Mesenchymal stem cell (in vitro differentiated cells and primary cell): Measurements from ENCODE around the gene ALG9.

Experiments
- DNase-seq: peaks from one replicate; pipeline ENCODE4 v3.0.0-alpha.2; 2013
- H2AFZ ChIP-seq: one replicate; pipeline ENCODE4 v1.6.1; 2013; ENCODE audit warnings: low read depth, mild to moderate bottlenecking, control low read depth, inconsistent platforms, low read length, moderate library complexity
- H2AK5ac ChIP-seq: 2 replicates; pipeline ENCODE4 v1.6.1; 2013; ENCODE audit warnings: low read length, moderate library complexity, mild to moderate bottlenecking, inconsistent platforms; ENCODE audit not compliant: severe bottlenecking
- H2BK120ac ChIP-seq: one replicate; pipeline ENCODE4 v1.6.1; 2013; ENCODE audit warnings: low read depth, mild to moderate bottlenecking, inconsistent platforms, low read length, moderate library complexity
- H2BK12ac ChIP-seq, 2 experiments: one replicate each; pipeline ENCODE4 v1.6.1; 2013; ENCODE audit warnings: inconsistent platforms in 2 of 2, low read length in 2 of 2, mild to moderate bottlenecking in 2 of 2, moderate library complexity in 2 of 2, control low read depth in 1 of 2
- H2BK15ac ChIP-seq: one replicate; pipeline ENCODE4 v1.6.1; 2013; ENCODE audit warnings: mild to moderate bottlenecking, low read depth, inconsistent platforms; ENCODE audit not compliant: poor library complexity, severe bottlenecking
- H2BK5ac ChIP-seq: 2 replicates; pipeline ENCODE4 v1.6.1; 2013; ENCODE audit warnings: low read depth, mild to moderate bottlenecking, low read length, control low read depth, inconsistent platforms; ENCODE audit not compliant: poor library complexity, severe bottlenecking
- H3K14ac ChIP-seq, 2 experiments: one replicate each; pipeline ENCODE4 v1.6.1; 2013; ENCODE audit warnings: inconsistent platforms in 2 of 2, low read length in 2 of 2, control low read depth in 1 of 2, mild to moderate bottlenecking in 1 of 2, moderate library complexity in 1 of 2
- H3K18ac ChIP-seq, 2 experiments: one replicate each; pipeline ENCODE4 v1.6.1; 2013; ENCODE audit warnings: inconsistent platforms in 2 of 2, low read length in 2 of 2, control low read depth in 1 of 2, low read depth in 1 of 2, mild to moderate bottlenecking in 1 of 2
- H3K23ac ChIP-seq, 2 experiments: one replicate each; pipeline ENCODE4 v1.6.1; 2013; ENCODE audit warnings: inconsistent platforms in 2 of 2, low read length in 2 of 2, mild to moderate bottlenecking in 2 of 2, moderate library complexity in 2 of 2, control low read depth in 1 of 2
- H3K27ac ChIP-seq: 2 replicates; pipeline ENCODE4 v1.5.1; 2013; ENCODE audit warnings: mild to moderate bottlenecking, moderate library complexity, low read length, control low read depth, inconsistent platforms; ENCODE audit not compliant: poor library complexity, severe bottlenecking
- H3K27me3 ChIP-seq, 2 experiments: 2 replicates each; pipeline versions ENCODE4 v1.6.1 to v1.7.0; 2013; ENCODE audit warnings: low read length in 2 of 2, mild to moderate bottlenecking in 2 of 2, moderate library complexity in 2 of 2, control low read depth in 1 of 2, inconsistent platforms in 1 of 2; ENCODE audit not compliant: control insufficient read depth in 1 of 2, insufficient read depth in 1 of 2
- H3K36me3 ChIP-seq, 2 experiments: 2 replicates each; pipeline versions ENCODE4 v1.6.1 to v1.7.0; 2013; ENCODE audit warnings: low read length in 2 of 2, control low read depth in 1 of 2, inconsistent platforms in 1 of 2, low read depth in 1 of 2, mild to moderate bottlenecking in 1 of 2; ENCODE audit not compliant: insufficient read depth in 2 of 2, control insufficient read depth in 1 of 2
- H3K4ac ChIP-seq, 2 experiments: one replicate each; pipeline ENCODE4 v1.6.1; 2013; ENCODE audit warnings: inconsistent platforms in 2 of 2, low read length in 2 of 2, mild to moderate bottlenecking in 2 of 2, moderate library complexity in 2 of 2, control low read depth in 1 of 2, low read depth in 1 of 2
- H3K4me1 ChIP-seq: 2 replicates; pipeline ENCODE4 v1.6.1; 2013; ENCODE audit warnings: low read depth, low read length, control low read depth; ENCODE audit not compliant: control insufficient read depth, insufficient read depth
- H3K4me2 ChIP-seq: 2 replicates; pipeline ENCODE4 v1.6.1; 2013; ENCODE audit warnings: low read length, mild to moderate bottlenecking, inconsistent platforms; ENCODE audit not compliant: poor library complexity, severe bottlenecking
- H3K4me3 ChIP-seq, 2 experiments: 2 replicates each; pipeline versions ENCODE4 v1.5.1 to v1.7.0; 2013; ENCODE audit warnings: low read length in 2 of 2, mild to moderate bottlenecking in 2 of 2, control low read depth in 1 of 2, low read depth in 1 of 2; ENCODE audit not compliant: insufficient read depth in 1 of 2
- H3K79me1 ChIP-seq: replicated peaks from 2 replicates; pipeline ENCODE4 v1.6.1; 2013; ENCODE audit warnings: mild to moderate bottlenecking, control low read depth, low read length, inconsistent platforms; ENCODE audit not compliant: poor library complexity, severe bottlenecking
- H3K9ac ChIP-seq: 2 replicates; pipeline ENCODE4 v1.7.0; 2013; ENCODE audit warnings: mild to moderate bottlenecking, low read length, moderate library complexity
- H3K9me3 ChIP-seq: 2 replicates; pipeline ENCODE4 v1.7.0; 2013; ENCODE audit warnings: mild to moderate bottlenecking, low read length; ENCODE audit not compliant: control insufficient read depth
- H4K8ac ChIP-seq: one replicate; pipeline ENCODE4 v1.6.1; 2013; ENCODE audit warnings: inconsistent platforms, mild to moderate bottlenecking, low read length, moderate library complexity
- H4K91ac ChIP-seq: one replicate; pipeline ENCODE4 v1.6.1; 2013; ENCODE audit warnings: mild to moderate bottlenecking, low read length, inconsistent platforms
- WGBS: methylation state at CpG from one replicate; pipeline ENCODE4 v1.1.7; 2013; ENCODE audit warnings: mixed read lengths; 5-methylcytosine and 5-hydroxymethylcytosine counted together

Gene ALG9

DNA sequence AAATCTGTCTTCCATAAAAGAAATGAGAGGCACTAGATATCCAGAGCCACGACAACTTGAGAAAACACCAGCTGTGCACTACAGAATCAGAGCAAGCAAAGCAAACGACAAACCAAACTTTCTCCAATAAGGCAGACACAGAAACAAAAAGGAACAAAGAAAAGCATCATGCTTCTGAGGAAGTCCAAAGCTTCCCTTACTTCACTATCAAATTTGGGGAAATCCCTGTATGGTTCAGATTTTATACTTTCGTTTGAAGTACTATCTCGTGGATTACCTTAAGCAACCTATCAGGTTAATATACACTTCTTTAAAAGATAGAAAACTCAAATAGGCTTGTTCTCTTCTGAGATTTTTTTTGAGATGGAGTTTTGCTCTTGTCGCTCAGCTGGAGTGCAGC lies 27.7 kb downstream of the ALG9 start:
- H3K36me3 ChIP-seq, result peaks cover 0 to 23% of the 10 kb centered on the region in 2 experiments
- no peak overlapping the region for H3K9ac ChIP-seq
- no peak overlapping the region for H4K91ac ChIP-seq
- no peaks in the 10 kb centered on the region for H3K9me3 ChIP-seq
- DNase-seq, result no peak
- no peak overlapping the region for H3K23ac ChIP-seq
- H4K8ac ChIP-seq, result no peak overlapping the region
- H3K14ac ChIP-seq, result no peak overlapping the region
- H3K4ac ChIP-seq, result no peak overlapping the region
- WGBS, result 97% methylated on average over 4 of the region's 5 CpGs
- H2BK120ac ChIP-seq, result no peak overlapping the region
- H2BK15ac ChIP-seq, result no peak overlapping the region
- no peak overlapping the region for H2BK12ac ChIP-seq
- H3K27ac ChIP-seq, result no peak overlapping the region
- H3K4me3 ChIP-seq, result no peak overlapping the region
- H3K4me1 ChIP-seq, result peaks cover 3% of the 10 kb centered on the region
- no peak overlapping the region for H3K18ac ChIP-seq
- no peak overlapping the region for H2AFZ ChIP-seq
- no peak overlapping the region for H2BK5ac ChIP-seq
- H2AK5ac ChIP-seq, result no peak overlapping the region
- H3K27me3 ChIP-seq, result no peaks in the 10 kb centered on the region
- H3K4me2 ChIP-seq, result no peak overlapping the region
- peaks cover 4% of the 10 kb centered on the region for H3K79me1 ChIP-seq

DNA sequence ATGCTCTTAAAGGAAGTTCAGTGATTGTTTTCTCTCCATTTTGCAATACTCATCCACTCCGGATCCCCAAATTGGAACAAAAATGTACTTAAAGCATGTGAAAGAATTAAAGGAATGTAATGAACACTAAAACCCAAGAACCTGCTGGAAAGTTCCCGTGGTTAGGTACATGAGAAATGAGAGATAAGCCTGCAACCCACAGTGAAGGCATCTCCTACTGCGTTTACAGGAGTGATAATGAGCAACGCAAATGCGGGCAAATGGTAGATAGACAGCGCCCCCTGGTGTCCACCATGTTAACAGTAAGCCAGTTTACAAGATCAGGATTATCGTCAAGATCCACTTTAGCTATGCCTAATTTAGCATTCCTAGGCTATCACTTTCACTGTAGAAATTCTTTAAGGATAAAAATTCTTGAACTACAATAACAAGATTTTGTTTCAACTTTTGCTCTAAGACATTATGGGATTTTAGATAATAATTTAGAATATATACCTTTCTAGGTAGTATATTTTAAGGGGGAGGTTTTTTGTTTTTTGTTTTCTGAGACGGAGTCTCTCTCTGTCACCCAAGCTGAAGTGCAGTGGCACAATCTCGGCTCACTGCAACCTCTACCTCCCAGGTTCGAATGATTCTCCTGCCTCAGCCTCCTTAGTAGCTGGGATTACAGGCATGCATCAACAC lies 29.9 kb downstream of the ALG9 start:
- WGBS, result 16% methylated on average over 7 of the region's 10 CpGs
- no peak overlapping the region for H2BK12ac ChIP-seq
- no peak overlapping the region for H3K4me2 ChIP-seq
- peaks cover 2% of the 10 kb centered on the region for H3K4me1 ChIP-seq
- H3K36me3 ChIP-seq, result peaks cover 0 to 22% of the 10 kb centered on the region in 2 experiments
- no peak overlapping the region for H4K8ac ChIP-seq
- no peak overlapping the region for H3K23ac ChIP-seq
- no peak overlapping the region for H2BK120ac ChIP-seq
- H4K91ac ChIP-seq, result no peak overlapping the region
- H3K27ac ChIP-seq, result peak overlapping the region; percentile 10
- no peak overlapping the region for H2AK5ac ChIP-seq
- H3K79me1 ChIP-seq, result peaks cover 7% of the 10 kb centered on the region
- H3K27me3 ChIP-seq, result no peaks in the 10 kb centered on the region
- H2BK5ac ChIP-seq, result no peak overlapping the region
- H3K4ac ChIP-seq, result no peak overlapping the region
- peak overlapping the region; percentile 50 for H3K9ac ChIP-seq
- no peaks in the 10 kb centered on the region for H3K9me3 ChIP-seq
- H2BK15ac ChIP-seq, result no peak overlapping the region
- H3K4me3 ChIP-seq, result no peak overlapping the region
- H3K18ac ChIP-seq, result no peak overlapping the region
- H3K14ac ChIP-seq, result no peak overlapping the region
- H2AFZ ChIP-seq, result no peak overlapping the region
- DNase-seq, result peak; percentile 81

DNA sequence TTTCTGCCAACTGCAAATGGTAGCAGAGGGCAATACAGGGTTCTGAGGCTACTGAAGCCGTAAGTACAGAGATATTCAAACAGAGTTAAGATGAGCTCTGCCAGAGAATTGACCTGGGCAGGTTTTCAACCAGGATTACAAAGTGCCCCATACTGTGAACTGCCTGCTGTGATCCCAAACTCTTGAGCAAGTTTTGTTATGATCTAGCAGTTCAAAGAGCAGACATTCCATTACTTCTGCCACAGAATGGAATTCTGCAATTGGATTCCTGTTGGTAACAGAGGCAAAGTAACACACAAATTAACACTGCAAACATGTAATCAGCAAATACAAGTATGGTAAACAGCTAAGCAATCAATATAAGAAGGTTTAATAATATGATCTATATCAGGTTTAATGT lies 31.2 kb downstream of the ALG9 start:
- Histone ChIP-seq H3K23ac (no peak overlapping the region), H2BK15ac (no peak overlapping the region), H3K27ac (peak overlapping the region; percentile 35), H2BK120ac (no peak overlapping the region), H2BK12ac (no peak overlapping the region), H3K14ac (no peak overlapping the region), H3K4me1 (peaks cover 2% of the 10 kb centered on the region), H4K8ac (no peak overlapping the region), H4K91ac (no peak overlapping the region), H3K27me3 (no peaks in the 10 kb centered on the region), H2AFZ (no peak overlapping the region), H3K18ac (no peak overlapping the region), H2BK5ac (no peak overlapping the region), H3K9ac (peak overlapping the region; percentile 50), H3K4me3 (no peak overlapping the region), H3K79me1 (peaks cover 8% of the 10 kb centered on the region), H3K4ac (no peak overlapping the region), H3K4me2 (peak overlapping the region; percentile 21), H3K9me3 (no peaks in the 10 kb centered on the region), H2AK5ac (no peak overlapping the region), H3K36me3 (peaks cover 0 to 25% of the 10 kb centered on the region in 2 experiments)
- 82% methylated on average over 1 of the region's 1 CpG for WGBS
- no peak for DNase-seq

DNA sequence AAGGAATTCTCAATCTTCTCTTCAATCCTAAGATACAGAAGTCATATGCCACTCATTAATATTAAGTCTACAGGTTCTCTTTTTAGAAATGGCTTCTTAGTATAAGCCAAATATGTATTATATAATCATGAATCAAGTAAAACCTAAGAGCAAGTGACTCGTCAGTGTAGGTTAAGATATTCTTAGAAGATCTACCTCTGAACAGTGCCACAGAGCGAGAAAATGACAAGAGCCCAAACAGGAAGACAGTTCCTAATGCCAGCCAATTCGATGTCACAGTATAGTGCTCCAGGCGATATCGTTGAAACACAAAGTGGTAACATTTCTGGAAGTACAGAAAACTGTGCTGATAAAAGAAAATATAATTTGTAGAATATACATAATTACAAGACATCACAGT lies 33.3 kb downstream of the ALG9 start:
- DNase-seq, result no peak
- no peak overlapping the region for H3K4ac ChIP-seq
- peaks cover 2% of the 10 kb centered on the region for H3K4me1 ChIP-seq
- no peak overlapping the region for H3K23ac ChIP-seq
- peaks cover 0 to 20% of the 10 kb centered on the region in 2 experiments for H3K36me3 ChIP-seq
- H2BK120ac ChIP-seq, result no peak overlapping the region
- H2BK5ac ChIP-seq, result no peak overlapping the region
- H3K27ac ChIP-seq, result no peak overlapping the region
- no peak overlapping the region for H3K18ac ChIP-seq
- H2BK15ac ChIP-seq, result no peak overlapping the region
- H2AFZ ChIP-seq, result no peak overlapping the region
- H3K9me3 ChIP-seq, result no peaks in the 10 kb centered on the region
- no peak overlapping the region for H3K4me3 ChIP-seq
- H3K9ac ChIP-seq, result no peak overlapping the region
- H2AK5ac ChIP-seq, result no peak overlapping the region
- H3K27me3 ChIP-seq, result no peaks in the 10 kb centered on the region
- H3K14ac ChIP-seq, result no peak overlapping the region
- H2BK12ac ChIP-seq, result no peak overlapping the region
- no peak overlapping the region for H4K91ac ChIP-seq
- WGBS, result 95% methylated on average over 3 of the region's 5 CpGs
- H4K8ac ChIP-seq, result no peak overlapping the region
- no peak overlapping the region for H3K4me2 ChIP-seq
- H3K79me1 ChIP-seq, result peaks cover 7% of the 10 kb centered on the region
